Measurements from ENCODE around the gene LMX1B. TPM values are rescaled to one million over a fixed set of nuclear protein-coding genes. Genes with fewer than 3 reads are reported as not detected.

The LMX1B gene
- total RNA-seq, 1 experiment from 2014 or later: 12.4 TPM

- TF ChIP-seq, protein P1, sequence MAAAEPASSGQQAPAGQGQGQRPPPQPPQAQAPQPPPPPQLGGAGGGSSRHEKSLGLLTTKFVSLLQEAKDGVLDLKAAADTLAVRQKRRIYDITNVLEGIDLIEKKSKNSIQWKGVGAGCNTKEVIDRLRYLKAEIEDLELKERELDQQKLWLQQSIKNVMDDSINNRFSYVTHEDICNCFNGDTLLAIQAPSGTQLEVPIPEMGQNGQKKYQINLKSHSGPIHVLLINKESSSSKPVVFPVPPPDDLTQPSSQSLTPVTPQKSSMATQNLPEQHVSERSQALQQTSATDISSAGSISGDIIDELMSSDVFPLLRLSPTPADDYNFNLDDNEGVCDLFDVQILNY (CRISPR knock-in tag; IDR thresholded peaks at IDR 0.05): no peak
- TF ChIP-seq MYBL2 (CRISPR knock-in tag; IDR thresholded peaks at IDR 0.05) (no peak), RORB (CRISPR knock-in tag; IDR thresholded peaks at IDR 0.05) (no peak), USF1 (CRISPR knock-in tag; IDR thresholded peaks at IDR 0.05) (0 out of 2 replicates have a peak, but pooled peaks have one; percentile 33), ZNF219 (CRISPR knock-in tag; IDR thresholded peaks at IDR 0.05; ENCODE audit: borderline replicate concordance) (no peak), ZNF281 (CRISPR knock-in tag; IDR thresholded peaks at IDR 0.05) (no peak), ZNF416 (CRISPR knock-in tag; IDR thresholded peaks at IDR 0.05) (no peak), ATF2 (CRISPR knock-in tag; IDR thresholded peaks at IDR 0.05; ENCODE audit: borderline replicate concordance, low read depth) (no peak), ZMAT4 (CRISPR knock-in tag; IDR thresholded peaks at IDR 0.05) (no peak), MAX (CRISPR knock-in tag; IDR thresholded peaks at IDR 0.05) (no peak), OVOL2 (CRISPR knock-in tag; IDR thresholded peaks at IDR 0.05; ENCODE audit: borderline replicate concordance) (no peak)
These were observed 76.8 kb downstream of the LMX1B start (continued) for GRCh38 chr9:126690431-126691051.

DNA sequence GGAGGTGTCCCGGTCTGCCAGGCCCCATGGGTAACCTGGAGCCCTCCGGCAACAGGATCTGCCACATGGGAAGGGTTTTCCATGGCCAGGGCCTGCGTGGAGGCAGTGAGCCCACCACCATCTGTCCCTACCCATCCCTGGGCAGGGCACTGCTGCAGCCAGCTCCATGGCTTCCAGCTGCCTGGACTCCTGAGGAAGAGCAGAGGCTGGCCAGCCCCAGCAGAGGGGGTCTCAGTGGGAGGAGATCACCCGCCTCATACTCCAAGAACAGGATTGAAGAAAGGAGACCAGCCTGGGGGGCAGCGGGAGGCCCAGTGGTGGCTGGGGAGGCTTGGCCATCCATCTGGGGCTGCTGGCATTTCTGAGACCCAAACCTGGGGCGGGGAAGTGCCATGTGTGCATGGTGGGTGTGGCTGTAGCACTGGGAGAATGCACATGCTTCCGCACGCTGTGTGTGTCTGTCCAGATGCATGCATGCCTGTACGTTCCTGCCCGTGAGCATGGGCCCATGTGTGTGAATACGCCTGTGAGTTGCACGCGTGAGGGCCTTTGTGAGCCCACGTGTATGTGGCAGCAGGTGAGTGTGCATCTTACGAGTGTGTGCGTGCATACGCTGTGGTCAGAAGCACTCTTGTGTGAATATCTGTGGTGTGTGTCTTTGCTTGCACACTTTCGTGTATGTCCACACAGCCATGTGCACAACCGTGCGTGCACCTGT lies 78.5 kb downstream of the LMX1B start:
- Mint-ChIP-seq H3K4me3 (no peak overlapping the region), H3K27ac (0 out of 2 replicates have a peak overlapping the region, but pooled peaks have one; percentile 76), H3K4me1 (peaks cover 19% of the 10 kb centered on the region), H3K27me3 (ENCODE audit: low read depth) (peaks cover 30% of the 10 kb centered on the region), H3K9me3 (no peaks in the 10 kb centered on the region), H3K36me3 (no peaks in the 10 kb centered on the region)
- no peak for ATAC-seq
- ChIA-PET POLR2A (no interaction called here), CTCF (no interaction called here)
- TF ChIP-seq, protein P2, sequence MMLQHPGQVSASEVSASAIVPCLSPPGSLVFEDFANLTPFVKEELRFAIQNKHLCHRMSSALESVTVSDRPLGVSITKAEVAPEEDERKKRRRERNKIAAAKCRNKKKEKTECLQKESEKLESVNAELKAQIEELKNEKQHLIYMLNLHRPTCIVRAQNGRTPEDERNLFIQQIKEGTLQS (CRISPR knock-in tag; conservative IDR thresholded peaks at IDR 0.05): 0 out of 2 replicates have a peak, but pooled peaks have one; percentile 32
- no peak for TF ChIP-seq SP1 (CRISPR knock-in tag; conservative IDR thresholded peaks at IDR 0.05)
- peak; percentile 6 for DNase-seq (ENCODE audit: low spot score)

DNA sequence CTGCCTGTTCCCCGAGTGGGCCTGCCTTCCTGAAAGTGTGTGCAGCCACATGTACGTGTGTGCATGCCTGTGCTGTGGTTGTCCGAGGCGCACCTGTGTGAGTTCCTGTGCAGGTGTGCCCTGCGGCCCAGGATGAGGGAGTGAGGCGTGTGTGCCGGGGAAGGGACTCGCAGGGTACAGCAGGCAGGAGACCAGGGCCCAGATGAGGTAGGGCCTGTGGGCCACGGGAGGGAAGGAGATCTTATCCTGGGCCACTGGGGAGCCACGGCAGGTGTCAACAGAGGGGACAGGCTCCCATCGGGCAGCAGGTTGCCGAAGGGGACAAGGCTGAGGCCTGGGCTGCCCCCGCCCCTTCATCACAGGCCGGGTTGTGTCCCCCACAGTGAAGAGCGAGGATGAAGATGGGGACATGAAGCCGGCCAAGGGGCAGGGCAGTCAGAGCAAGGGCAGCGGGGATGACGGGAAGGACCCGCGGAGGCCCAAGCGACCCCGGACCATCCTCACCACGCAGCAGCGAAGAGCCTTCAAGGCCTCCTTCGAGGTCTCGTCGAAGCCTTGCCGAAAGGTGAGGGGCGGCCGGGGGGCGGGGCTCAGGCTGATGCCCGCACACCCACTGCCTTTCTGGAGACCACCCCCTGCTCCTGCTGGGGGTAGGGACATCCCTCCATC lies 79.2 kb downstream of the LMX1B start:
- Mint-ChIP-seq H3K27me3 (ENCODE audit: low read depth) (peaks cover 23% of the 10 kb centered on the region), H3K36me3 (no peaks in the 10 kb centered on the region), H3K4me1 (peaks cover 13% of the 10 kb centered on the region), H3K9me3 (no peaks in the 10 kb centered on the region), H3K4me3 (no peak overlapping the region), H3K27ac (0 out of 2 replicates have a peak overlapping the region, but pooled peaks have one; percentile 76)
- ChIA-PET POLR2A (no interaction called here), CTCF (interaction anchor here (1.9 kb wide), 1 partner anchor 13 kb away, joined by 24 read pairs; no protein-coding TSS in a partner anchor)
- DNase-seq (ENCODE audit: low spot score) (peak; percentile 8), ATAC-seq (no peak)
- no peak for TF ChIP-seq RELA (CRISPR knock-in tag; IDR thresholded peaks at IDR 0.05; ENCODE audit: borderline replicate concordance)
- TF ChIP-seq, protein P3, sequence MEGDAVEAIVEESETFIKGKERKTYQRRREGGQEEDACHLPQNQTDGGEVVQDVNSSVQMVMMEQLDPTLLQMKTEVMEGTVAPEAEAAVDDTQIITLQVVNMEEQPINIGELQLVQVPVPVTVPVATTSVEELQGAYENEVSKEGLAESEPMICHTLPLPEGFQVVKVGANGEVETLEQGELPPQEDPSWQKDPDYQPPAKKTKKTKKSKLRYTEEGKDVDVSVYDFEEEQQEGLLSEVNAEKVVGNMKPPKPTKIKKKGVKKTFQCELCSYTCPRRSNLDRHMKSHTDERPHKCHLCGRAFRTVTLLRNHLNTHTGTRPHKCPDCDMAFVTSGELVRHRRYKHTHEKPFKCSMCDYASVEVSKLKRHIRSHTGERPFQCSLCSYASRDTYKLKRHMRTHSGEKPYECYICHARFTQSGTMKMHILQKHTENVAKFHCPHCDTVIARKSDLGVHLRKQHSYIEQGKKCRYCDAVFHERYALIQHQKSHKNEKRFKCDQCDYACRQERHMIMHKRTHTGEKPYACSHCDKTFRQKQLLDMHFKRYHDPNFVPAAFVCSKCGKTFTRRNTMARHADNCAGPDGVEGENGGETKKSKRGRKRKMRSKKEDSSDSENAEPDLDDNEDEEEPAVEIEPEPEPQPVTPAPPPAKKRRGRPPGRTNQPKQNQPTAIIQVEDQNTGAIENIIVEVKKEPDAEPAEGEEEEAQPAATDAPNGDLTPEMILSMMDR (IDR thresholded peaks at IDR 0.05): no peak
- no peak for TF ChIP-seq ZNF317 (CRISPR knock-in tag; IDR thresholded peaks at IDR 0.05; ENCODE audit: borderline replicate concordance, low read depth)
- no peak for TF ChIP-seq IRF2 (CRISPR knock-in tag; IDR thresholded peaks at IDR 0.05; ENCODE audit: borderline replicate concordance, low read depth)
- no peak for TF ChIP-seq ATF2 (CRISPR knock-in tag; IDR thresholded peaks at IDR 0.05; ENCODE audit: borderline replicate concordance, low read depth)
- no peak for TF ChIP-seq USF1 (CRISPR knock-in tag; IDR thresholded peaks at IDR 0.05)
- no peak for TF ChIP-seq FOXJ3 (CRISPR knock-in tag; IDR thresholded peaks at IDR 0.05; ENCODE audit: borderline replicate concordance)

Data from WTC11 (cell line).